ENCODE results near the gene PPP1R14C. TPM values are rescaled to one million over a fixed set of nuclear protein-coding genes. Genes with fewer than 3 reads are reported as not detected.

Gene PPP1R14C
- total RNA-seq, 1 donor: 3.6 TPM

- Histone ChIP-seq H3K27ac (ENCODE audit: low read depth, low read length) (no peak overlapping the region), H4K20me1 (ENCODE audit: insufficient read depth, low read length) (no peaks in the 10 kb centered on the region), H3K79me2 (ENCODE audit: insufficient read depth, low read length) (no peaks in the 10 kb centered on the region), H3K4me1 (ENCODE audit: insufficient read depth, low read length) (peaks cover 6% of the 10 kb centered on the region), H3K4me3 (ENCODE audit: insufficient read depth, low read length) (no peak overlapping the region), H3K36me3 (ENCODE audit: insufficient read depth, low read length) (no peaks in the 10 kb centered on the region), H3K9me3 (ENCODE audit: low read depth, low read length) (no peaks in the 10 kb centered on the region), H3K4me2 (ENCODE audit: insufficient read depth, low read length) (no peak overlapping the region), H3K27me3 (ENCODE audit: insufficient read depth, low read length) (peaks cover 7% of the 10 kb centered on the region), H2AFZ (ENCODE audit: low read length) (no peak overlapping the region)
- no peak for TF ChIP-seq CTCF (IDR thresholded peaks at IDR 0.05; ENCODE audit: extremely low read depth, low read depth, low read length)
- DNase-seq (ENCODE audit: insufficient read length, low spot score, missing footprints): no peak
Measured at GRCh38 chr6:150115769-150116168, 27.1 kb upstream of the PPP1R14C start.

GRCh38 chr6:150116200-150116800 lies 26.5 kb upstream of the PPP1R14C start:
- H3K4me1 ChIP-seq (ENCODE audit: insufficient read depth, low read length): peaks cover 6% of the 10 kb centered on the region
- H3K79me2 ChIP-seq (ENCODE audit: insufficient read depth, low read length): no peaks in the 10 kb centered on the region
- H3K27ac ChIP-seq (ENCODE audit: low read depth, low read length): no peak overlapping the region
- H3K36me3 ChIP-seq (ENCODE audit: insufficient read depth, low read length): no peaks in the 10 kb centered on the region
- H3K27me3 ChIP-seq (ENCODE audit: insufficient read depth, low read length): peaks cover 2% of the 10 kb centered on the region
- H3K4me2 ChIP-seq (ENCODE audit: insufficient read depth, low read length): no peak overlapping the region
- no peaks in the 10 kb centered on the region for H4K20me1 ChIP-seq (ENCODE audit: insufficient read depth, low read length)
- no peak overlapping the region for H2AFZ ChIP-seq (ENCODE audit: low read length)
- no peak for TF ChIP-seq CTCF (IDR thresholded peaks at IDR 0.05; ENCODE audit: extremely low read depth, low read depth, low read length)
- no peak overlapping the region for H3K4me3 ChIP-seq (ENCODE audit: insufficient read depth, low read length)
- no peaks in the 10 kb centered on the region for H3K9me3 ChIP-seq (ENCODE audit: low read depth, low read length)
- no peak for DNase-seq (ENCODE audit: insufficient read length, low spot score, missing footprints)

- Histone ChIP-seq H3K4me2 (ENCODE audit: insufficient read depth, low read length) (no peak overlapping the region), H3K36me3 (ENCODE audit: insufficient read depth, low read length) (no peaks in the 10 kb centered on the region), H4K20me1 (ENCODE audit: insufficient read depth, low read length) (no peaks in the 10 kb centered on the region)
Measured at GRCh38 chr6:150118203-150118602, 24.6 kb upstream of the PPP1R14C start.

GRCh38 chr6:150118627-150119026 lies 24.2 kb upstream of the PPP1R14C start:
- Histone ChIP-seq H3K4me2 (ENCODE audit: insufficient read depth, low read length) (no peak overlapping the region), H4K20me1 (ENCODE audit: insufficient read depth, low read length) (no peaks in the 10 kb centered on the region), H3K27ac (ENCODE audit: low read depth, low read length) (no peak overlapping the region), H3K36me3 (ENCODE audit: insufficient read depth, low read length) (no peaks in the 10 kb centered on the region), H3K4me3 (ENCODE audit: insufficient read depth, low read length) (no peak overlapping the region), H3K9me3 (ENCODE audit: low read depth, low read length) (no peaks in the 10 kb centered on the region), H2AFZ (ENCODE audit: low read length) (no peak overlapping the region), H3K79me2 (ENCODE audit: insufficient read depth, low read length) (no peaks in the 10 kb centered on the region), H3K27me3 (ENCODE audit: insufficient read depth, low read length) (peaks cover 2% of the 10 kb centered on the region), H3K4me1 (ENCODE audit: insufficient read depth, low read length) (peaks cover 6% of the 10 kb centered on the region)
- TF ChIP-seq CTCF (IDR thresholded peaks at IDR 0.05; ENCODE audit: extremely low read depth, low read depth, low read length): no peak
- no peak for DNase-seq (ENCODE audit: insufficient read length, low spot score, missing footprints)

More at GRCh38 chr6:150118203-150118602, 24.6 kb upstream of the PPP1R14C start:
- DNase-seq (ENCODE audit: insufficient read length, low spot score, missing footprints): no peak
- Histone ChIP-seq H3K27ac (ENCODE audit: low read depth, low read length) (no peak overlapping the region), H3K79me2 (ENCODE audit: insufficient read depth, low read length) (no peaks in the 10 kb centered on the region), H3K4me1 (ENCODE audit: insufficient read depth, low read length) (peaks cover 6% of the 10 kb centered on the region), H3K4me3 (ENCODE audit: insufficient read depth, low read length) (no peak overlapping the region), H2AFZ (ENCODE audit: low read length) (no peak overlapping the region), H3K9me3 (ENCODE audit: low read depth, low read length) (no peaks in the 10 kb centered on the region), H3K27me3 (ENCODE audit: insufficient read depth, low read length) (peaks cover 2% of the 10 kb centered on the region)
- TF ChIP-seq CTCF (IDR thresholded peaks at IDR 0.05; ENCODE audit: extremely low read depth, low read depth, low read length): no peak
